Measurements from ENCODE around the gene CDH23. TPM values are rescaled to one million over a fixed set of nuclear protein-coding genes. Genes with fewer than 3 reads are reported as not detected.
A peak's percentile ranks its signal among the peaks of the same experiment; 100 is the strongest.

The CDH23 gene
- total and polyA plus RNA-seq, 10 of the 15 experiments (the other 5 are each of a cell fraction or from before 2014, with no cell fraction given): 0.09 to 0.40 (median 0.15) TPM; not detected in 1

DNA sequence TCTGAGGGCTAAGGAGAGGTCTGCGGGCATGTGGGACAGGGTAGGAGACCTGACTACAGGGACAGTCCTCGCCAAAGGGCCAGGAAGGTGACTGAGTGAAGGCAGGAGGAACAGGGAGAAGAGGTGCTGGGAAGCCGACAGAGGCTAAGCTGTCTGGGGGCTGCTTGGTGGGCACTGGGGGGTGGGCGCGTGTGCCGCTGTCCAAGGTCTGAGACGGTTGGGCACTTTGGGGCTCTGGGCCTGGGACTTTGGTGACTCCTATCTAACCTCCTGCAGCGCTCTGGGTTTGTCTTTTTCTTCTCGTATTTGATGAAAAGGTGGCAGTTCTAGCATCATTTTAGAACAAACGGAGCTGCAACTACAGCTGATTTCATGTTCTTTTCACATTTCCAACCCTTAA is 181.3 kb downstream of the CDH23 start:
- DNase-seq (ENCODE audit: low read depth, low spot score) (no peak), ATAC-seq (no peak), FAIRE-seq (no peak)
- H3K79me2 ChIP-seq (ENCODE audit: control insufficient read depth, insufficient read depth, low read length): no peaks in the 10 kb centered on the region
- BruUV-seq (replicated peaks): no TSS peak
- H3K36me3 ChIP-seq (ENCODE audit: control insufficient read depth in 2 of 2, insufficient read depth in 2 of 2, low read length in 1 of 2): no peaks in the 10 kb centered on the region
- H3K4me3 ChIP-seq: no peak overlapping the region
- POLR2A ChIA-PET: no interaction called here
- no peak overlapping the region for H3K4me2 ChIP-seq (ENCODE audit: control insufficient read depth, insufficient read depth)
- 39% methylated on average over 7 of the region's 10 CpGs for WGBS (ENCODE audit: insufficient coverage, insufficient replicate concordance, low lambda C conversion rate, missing lambda C conversion rate)
- H4K20me1 ChIP-seq (ENCODE audit: control insufficient read depth, insufficient read depth): no peaks in the 10 kb centered on the region
- H3K9me3 ChIP-seq (replicated peaks; ENCODE audit: control insufficient read depth, insufficient read depth, low read length): no peaks in the 10 kb centered on the region
- peaks cover 0 to 3% of the 10 kb centered on the region in 2 experiments; a peak in 2 of 4 replicates for H3K27me3 ChIP-seq (replicated peaks in 1 of 2; ENCODE audit: control insufficient read depth in 2 of 2, insufficient read depth in 2 of 2, low read length in 1 of 2)
- CTCF ChIA-PET: interaction anchor here (1.5 to 1.6 kb wide), 3 partner anchors 8 to 263 kb away, joined by 4 to 6 read pairs (median 4); no protein-coding TSS in a partner anchor
- no peak overlapping the region for H2AFZ ChIP-seq (ENCODE audit: control insufficient read depth, low read depth, low read length)
- SMC1A ChIA-PET (ENCODE audit: uncharacterized antibody, unreplicated experiment): no interaction called here
- TF ChIP-seq, protein P1, sequence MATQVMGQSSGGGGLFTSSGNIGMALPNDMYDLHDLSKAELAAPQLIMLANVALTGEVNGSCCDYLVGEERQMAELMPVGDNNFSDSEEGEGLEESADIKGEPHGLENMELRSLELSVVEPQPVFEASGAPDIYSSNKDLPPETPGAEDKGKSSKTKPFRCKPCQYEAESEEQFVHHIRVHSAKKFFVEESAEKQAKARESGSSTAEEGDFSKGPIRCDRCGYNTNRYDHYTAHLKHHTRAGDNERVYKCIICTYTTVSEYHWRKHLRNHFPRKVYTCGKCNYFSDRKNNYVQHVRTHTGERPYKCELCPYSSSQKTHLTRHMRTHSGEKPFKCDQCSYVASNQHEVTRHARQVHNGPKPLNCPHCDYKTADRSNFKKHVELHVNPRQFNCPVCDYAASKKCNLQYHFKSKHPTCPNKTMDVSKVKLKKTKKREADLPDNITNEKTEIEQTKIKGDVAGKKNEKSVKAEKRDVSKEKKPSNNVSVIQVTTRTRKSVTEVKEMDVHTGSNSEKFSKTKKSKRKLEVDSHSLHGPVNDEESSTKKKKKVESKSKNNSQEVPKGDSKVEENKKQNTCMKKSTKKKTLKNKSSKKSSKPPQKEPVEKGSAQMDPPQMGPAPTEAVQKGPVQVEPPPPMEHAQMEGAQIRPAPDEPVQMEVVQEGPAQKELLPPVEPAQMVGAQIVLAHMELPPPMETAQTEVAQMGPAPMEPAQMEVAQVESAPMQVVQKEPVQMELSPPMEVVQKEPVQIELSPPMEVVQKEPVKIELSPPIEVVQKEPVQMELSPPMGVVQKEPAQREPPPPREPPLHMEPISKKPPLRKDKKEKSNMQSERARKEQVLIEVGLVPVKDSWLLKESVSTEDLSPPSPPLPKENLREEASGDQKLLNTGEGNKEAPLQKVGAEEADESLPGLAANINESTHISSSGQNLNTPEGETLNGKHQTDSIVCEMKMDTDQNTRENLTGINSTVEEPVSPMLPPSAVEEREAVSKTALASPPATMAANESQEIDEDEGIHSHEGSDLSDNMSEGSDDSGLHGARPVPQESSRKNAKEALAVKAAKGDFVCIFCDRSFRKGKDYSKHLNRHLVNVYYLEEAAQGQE (IDR thresholded peaks at IDR 0.05; ENCODE audit: low read depth, low read length): 0 out of 2 replicates have a peak, but pooled peaks have one; percentile 13
- no peak for TF ChIP-seq PAX8 (IDR thresholded peaks at IDR 0.05)
- TF ChIP-seq SREBF2 (IDR thresholded peaks at IDR 0.05; ENCODE audit: low read length): no peak
- H3K9ac ChIP-seq (ENCODE audit: control insufficient read depth, insufficient read depth, low read length): no peak overlapping the region
- intact Hi-C loops (cut with micrococcal nuclease; ENCODE audit: unreplicated experiment): no loop called here
- RAD21 ChIA-PET (ENCODE audit: unreplicated experiment): interaction anchor here (1.0 kb wide), 1 partner anchor 130 kb away, joined by 3 read pairs; no protein-coding TSS in a partner anchor
- H3K27ac ChIP-seq (ENCODE audit: control insufficient read depth, insufficient read depth): no peak overlapping the region
- H3K4me1 ChIP-seq (ENCODE audit: control insufficient read depth, insufficient read depth, low read length): no peaks in the 10 kb centered on the region
- in situ Hi-C loops (cut with MboI): no loop called here

GRCh38 chr10:71579668-71580067 is 182.9 kb downstream of the CDH23 start:
- ATAC-seq (no peak), FAIRE-seq (no peak)
- TF ChIP-seq MYB (IDR thresholded peaks at IDR 0.05; ENCODE audit: borderline replicate concordance, low read depth, low read length): no peak
- no peak for TF ChIP-seq RAD21 (IDR thresholded peaks at IDR 0.05; ENCODE audit: insufficient read depth, low read depth, low read length)
- TF ChIP-seq MLLT1 (IDR thresholded peaks at IDR 0.05): no peak
- TF ChIP-seq STAT1 (conservative IDR thresholded peaks at IDR 0.05): no peak
- no peak for TF ChIP-seq CREB1 (IDR thresholded peaks at IDR 0.05; ENCODE audit: low read depth)
- TF ChIP-seq ATF2 (IDR thresholded peaks at IDR 0.05; ENCODE audit: low read length): no peak
- TF ChIP-seq, protein P2, sequence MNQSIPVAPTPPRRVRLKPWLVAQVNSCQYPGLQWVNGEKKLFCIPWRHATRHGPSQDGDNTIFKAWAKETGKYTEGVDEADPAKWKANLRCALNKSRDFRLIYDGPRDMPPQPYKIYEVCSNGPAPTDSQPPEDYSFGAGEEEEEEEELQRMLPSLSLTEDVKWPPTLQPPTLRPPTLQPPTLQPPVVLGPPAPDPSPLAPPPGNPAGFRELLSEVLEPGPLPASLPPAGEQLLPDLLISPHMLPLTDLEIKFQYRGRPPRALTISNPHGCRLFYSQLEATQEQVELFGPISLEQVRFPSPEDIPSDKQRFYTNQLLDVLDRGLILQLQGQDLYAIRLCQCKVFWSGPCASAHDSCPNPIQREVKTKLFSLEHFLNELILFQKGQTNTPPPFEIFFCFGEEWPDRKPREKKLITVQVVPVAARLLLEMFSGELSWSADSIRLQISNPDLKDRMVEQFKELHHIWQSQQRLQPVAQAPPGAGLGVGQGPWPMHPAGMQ (IDR thresholded peaks at IDR 0.05; ENCODE audit: borderline replicate concordance): no peak

More at GRCh38 chr10:71579668-71580067, 182.9 kb downstream of the CDH23 start:
- no peaks in the 10 kb centered on the region for H3K36me3 ChIP-seq (ENCODE audit: control insufficient read depth in 2 of 2, insufficient read depth in 2 of 2, low read length in 1 of 2)
- no peaks in the 10 kb centered on the region for H4K20me1 ChIP-seq (ENCODE audit: control insufficient read depth, insufficient read depth)
- H3K79me2 ChIP-seq (ENCODE audit: control insufficient read depth, insufficient read depth, low read length): no peaks in the 10 kb centered on the region
- RAD21 ChIA-PET (ENCODE audit: unreplicated experiment): no interaction called here
- intact Hi-C loops (cut with micrococcal nuclease; ENCODE audit: unreplicated experiment): no loop called here
- H3K4me3 ChIP-seq: no peak overlapping the region
- DNase-seq (ENCODE audit: low read depth, low spot score): no peak
- no peak overlapping the region for H3K27ac ChIP-seq (ENCODE audit: control insufficient read depth, insufficient read depth)
- H3K4me1 ChIP-seq (ENCODE audit: control insufficient read depth, insufficient read depth, low read length): no peaks in the 10 kb centered on the region
- no peaks in the 10 kb centered on the region for H3K9me3 ChIP-seq (replicated peaks; ENCODE audit: control insufficient read depth, insufficient read depth, low read length)
- no TSS peak for BruUV-seq (replicated peaks)
- SMC1A ChIA-PET (ENCODE audit: uncharacterized antibody, unreplicated experiment): no interaction called here
- CTCF ChIA-PET: interaction anchor here (1.0 to 1.6 kb wide), 3 partner anchors 10 to 129 kb away, joined by 3 to 6 read pairs (median 3); no protein-coding TSS in a partner anchor
- no peak overlapping the region for H3K4me2 ChIP-seq (ENCODE audit: control insufficient read depth, insufficient read depth)
- in situ Hi-C loops (cut with MboI): no loop called here
- WGBS (ENCODE audit: insufficient coverage, insufficient replicate concordance, low lambda C conversion rate, missing lambda C conversion rate): 28% methylated on average over 5 of the region's 5 CpGs
- H3K27me3 ChIP-seq (replicated peaks in 1 of 2; ENCODE audit: control insufficient read depth in 2 of 2, insufficient read depth in 2 of 2, low read length in 1 of 2): peaks cover 0 to under 1% of the 10 kb centered on the region in 2 experiments; a peak in 2 of 4 replicates
- no peak overlapping the region for H2AFZ ChIP-seq (ENCODE audit: control insufficient read depth, low read depth, low read length)
- H3K9ac ChIP-seq (ENCODE audit: control insufficient read depth, insufficient read depth, low read length): no peak overlapping the region
- POLR2A ChIA-PET: no interaction called here

Data from GM12878 (cell line).